Tibial nerve (tissue), 3 donors: ENCODE data around the gene INSIG1.

ENCODE experiments used
- POLR2A ChIP-seq, 2 donors: fragments of 450-650 bp; IDR thresholded peaks; one replicate each; pipeline ENCODE4 v1.6.1; 2017; ENCODE audit warnings: antibody characterized with exemption in 2 of 2, mild to moderate bottlenecking in 2 of 2, moderate library complexity in 2 of 2
- TF ChIP-seq, protein P1 (sequence below), 5 experiments: fragments of 200-600 bp in 3 of 5; fragments of 450-650 bp in 2 of 5; sonication (generic) in 3 of 5; IDR thresholded peaks; one replicate each; pipeline ENCODE4 v1.5.1; 2016 to 2019; ENCODE audit warnings: antibody characterized with exemption in 5 of 5, mild to moderate bottlenecking in 3 of 5, moderate library complexity in 2 of 5

DNA sequence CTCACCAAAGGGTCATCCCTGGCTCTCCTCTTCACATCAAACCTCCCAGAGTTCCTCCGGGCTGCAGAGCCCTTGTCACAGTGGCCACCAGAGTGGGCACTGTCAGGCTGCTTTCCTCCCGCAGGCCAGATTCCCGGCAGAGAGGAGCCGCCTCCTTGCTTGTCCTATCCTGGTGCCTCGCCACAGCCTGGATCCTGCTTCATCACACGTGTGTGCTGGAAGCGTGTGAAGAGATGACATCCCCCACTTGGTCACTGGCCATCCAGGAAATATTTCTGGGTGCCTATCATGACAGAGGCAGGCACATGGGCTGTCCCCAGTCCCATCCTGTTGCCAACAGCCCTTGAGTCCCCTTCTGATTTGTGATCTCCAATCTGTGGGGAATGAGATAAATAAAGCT, 15.0 kb downstream of the INSIG1 start:
- TF ChIP-seq, protein P1, sequence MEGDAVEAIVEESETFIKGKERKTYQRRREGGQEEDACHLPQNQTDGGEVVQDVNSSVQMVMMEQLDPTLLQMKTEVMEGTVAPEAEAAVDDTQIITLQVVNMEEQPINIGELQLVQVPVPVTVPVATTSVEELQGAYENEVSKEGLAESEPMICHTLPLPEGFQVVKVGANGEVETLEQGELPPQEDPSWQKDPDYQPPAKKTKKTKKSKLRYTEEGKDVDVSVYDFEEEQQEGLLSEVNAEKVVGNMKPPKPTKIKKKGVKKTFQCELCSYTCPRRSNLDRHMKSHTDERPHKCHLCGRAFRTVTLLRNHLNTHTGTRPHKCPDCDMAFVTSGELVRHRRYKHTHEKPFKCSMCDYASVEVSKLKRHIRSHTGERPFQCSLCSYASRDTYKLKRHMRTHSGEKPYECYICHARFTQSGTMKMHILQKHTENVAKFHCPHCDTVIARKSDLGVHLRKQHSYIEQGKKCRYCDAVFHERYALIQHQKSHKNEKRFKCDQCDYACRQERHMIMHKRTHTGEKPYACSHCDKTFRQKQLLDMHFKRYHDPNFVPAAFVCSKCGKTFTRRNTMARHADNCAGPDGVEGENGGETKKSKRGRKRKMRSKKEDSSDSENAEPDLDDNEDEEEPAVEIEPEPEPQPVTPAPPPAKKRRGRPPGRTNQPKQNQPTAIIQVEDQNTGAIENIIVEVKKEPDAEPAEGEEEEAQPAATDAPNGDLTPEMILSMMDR (IDR thresholded peaks at IDR 0.05) = no peak
- TF ChIP-seq POLR2A (IDR thresholded peaks at IDR 0.05) = no peak
